HG03378 (cell line): Measurements from ENCODE around the gene FARP1.

Experiments used
- ATAC-seq: cut with Tn5 transposase; IDR thresholded peaks from one replicate; pipeline ENCODE4 v1.9.1; 2021; ENCODE audit warnings: mild to moderate bottlenecking, moderate library complexity; ENCODE audit not compliant: unreplicated experiment

FARP1 gene

DNA sequence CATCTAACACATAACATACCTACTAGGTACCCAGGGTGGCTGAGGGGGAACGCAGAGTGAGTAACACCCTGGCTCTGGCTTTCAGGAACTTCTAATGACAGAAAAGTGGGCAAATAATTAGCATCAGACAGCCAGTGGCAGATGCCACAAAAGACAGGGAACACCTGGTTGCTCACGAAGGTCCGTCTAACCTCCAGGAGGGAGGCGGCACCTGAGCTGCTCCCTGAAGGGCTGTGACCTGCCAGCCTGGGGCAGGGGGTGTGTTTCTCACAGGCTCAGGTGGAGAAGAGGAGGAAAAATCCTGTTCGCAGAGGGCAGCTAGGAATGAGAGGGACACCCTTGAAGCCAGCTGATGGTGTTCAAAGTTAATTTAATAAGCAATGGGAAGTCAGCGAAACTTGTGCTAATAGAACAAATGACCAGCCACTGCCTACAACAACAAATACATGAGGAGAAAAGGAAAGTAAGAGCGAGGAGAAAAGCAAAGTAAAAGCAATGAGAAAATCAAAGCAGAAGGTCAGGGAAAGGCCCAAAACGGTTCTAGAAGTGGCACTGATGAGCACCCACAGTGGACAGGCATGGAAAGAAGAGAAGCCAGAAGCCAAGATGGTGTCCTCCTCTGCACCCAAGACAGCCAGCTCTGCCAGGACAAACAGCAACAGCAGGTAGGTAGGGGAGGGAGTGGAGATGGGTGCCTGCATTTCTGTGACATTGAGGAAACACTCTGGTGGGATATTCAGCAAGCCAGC, 346.7 kb downstream of the FARP1 start:
- ATAC-seq = no peak

DNA sequence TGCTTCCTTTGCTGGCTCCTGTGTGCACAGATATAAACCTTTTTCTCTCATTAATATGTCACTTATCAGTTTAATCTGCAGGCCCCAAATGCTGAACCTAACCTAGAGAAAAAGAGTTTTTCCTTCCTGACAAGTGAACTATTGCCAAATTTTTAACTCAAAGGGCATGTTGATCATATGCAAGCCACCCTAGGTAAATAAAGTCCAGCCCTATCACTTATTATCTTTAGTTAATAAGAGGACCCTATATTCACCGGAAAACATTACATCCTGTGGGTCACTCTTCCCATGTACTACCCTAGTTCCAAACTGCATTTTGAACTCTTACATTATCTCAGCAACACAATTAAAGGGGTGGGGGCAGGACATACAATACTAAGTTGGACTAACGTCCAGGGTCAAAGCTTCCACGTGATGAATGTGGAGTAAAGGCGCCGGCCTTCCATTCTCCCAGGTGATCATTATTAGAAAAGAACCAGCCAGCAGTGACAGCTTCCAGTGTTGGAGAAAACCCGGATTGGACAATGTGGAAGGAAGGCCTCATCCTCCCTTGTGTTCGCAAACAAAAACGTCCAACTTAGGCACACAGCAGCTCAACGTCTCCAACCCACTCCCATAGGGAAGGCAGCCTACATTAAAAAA, 347.4 kb downstream of the FARP1 start:
- no peak for ATAC-seq

DNA sequence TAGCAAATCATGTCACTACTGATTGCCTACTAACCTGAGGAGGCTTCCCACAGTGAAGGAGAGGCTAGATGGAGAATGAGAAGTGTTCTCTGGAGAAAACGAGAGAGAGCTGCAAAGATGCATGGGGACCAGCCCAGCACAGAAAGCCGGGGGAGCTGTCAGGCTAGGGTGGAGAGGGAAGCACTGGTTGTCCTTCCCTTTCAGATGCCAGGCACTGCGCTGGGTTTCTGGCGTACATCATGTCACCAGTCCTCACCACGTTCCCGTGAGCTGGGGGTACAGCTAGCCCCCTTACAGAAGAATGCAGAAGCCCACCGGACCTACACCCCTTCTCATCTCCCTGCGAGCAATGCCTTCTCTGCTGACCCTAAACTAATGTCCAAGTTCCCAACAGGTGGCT, 348.0 kb downstream of the FARP1 start:
- ATAC-seq = no peak

DNA sequence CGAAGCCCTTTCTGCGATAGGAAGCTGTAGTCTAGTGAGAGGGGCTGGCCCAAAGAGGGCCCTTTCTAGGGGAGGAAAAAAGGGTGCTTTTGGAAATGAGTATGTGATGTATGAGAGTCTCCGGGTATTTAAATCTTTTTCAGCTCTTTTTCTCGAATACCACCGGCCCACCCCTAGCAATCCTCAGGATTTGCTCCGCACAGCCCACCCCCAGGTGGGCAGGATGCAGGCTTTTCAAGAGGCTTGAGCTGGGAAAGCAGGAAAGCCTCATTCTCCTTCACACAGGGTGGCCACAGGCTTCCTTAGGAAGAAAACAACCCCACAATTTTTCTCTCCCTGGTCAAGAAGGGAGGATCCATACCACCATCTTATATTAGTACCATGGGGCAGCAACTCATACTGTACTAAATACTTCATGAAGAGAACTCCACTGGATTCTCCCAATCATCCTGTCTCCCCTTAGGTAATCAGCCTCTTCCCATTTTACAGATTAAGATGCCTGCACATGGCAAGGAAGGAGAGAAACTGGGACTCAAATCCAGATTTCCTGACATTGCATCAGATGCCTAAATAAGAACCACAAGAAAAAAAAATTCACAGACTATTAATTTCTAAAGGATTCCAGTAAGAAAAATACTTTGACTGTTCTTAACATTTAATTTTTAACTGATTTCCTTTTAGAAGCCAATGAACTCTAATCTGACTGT, 349.6 kb downstream of the FARP1 start:
- no peak for ATAC-seq

DNA sequence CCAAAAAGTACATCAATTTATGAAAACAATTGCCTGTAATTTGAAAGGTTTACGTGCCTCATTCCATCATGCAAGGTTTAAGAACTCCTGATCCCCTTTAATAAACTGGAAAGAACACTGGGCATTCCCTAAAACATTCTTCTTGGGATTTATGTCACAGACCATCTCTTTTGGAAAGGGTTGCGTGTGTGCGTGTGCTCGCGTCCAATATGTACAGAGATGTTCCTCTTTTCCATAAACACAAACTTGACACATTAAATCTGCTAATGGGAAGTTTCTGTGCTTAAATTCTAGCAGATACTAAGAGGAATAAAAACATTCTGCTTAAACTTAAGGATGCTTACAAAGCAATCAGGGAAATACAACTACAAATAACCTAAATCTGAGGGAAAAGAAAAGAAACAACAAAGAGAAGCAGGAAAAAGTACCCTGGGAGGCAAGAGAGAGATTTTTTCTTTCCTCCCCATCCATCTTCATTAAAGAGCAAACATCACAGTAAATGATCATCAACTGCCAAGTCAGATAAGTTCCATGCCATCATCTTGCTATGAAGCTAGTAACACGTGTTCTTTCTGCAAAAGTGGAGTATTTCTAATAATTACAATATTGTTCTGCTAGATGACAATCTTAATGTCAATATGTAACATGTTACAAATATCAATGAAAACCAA, 350.3 kb downstream of the FARP1 start:
- ATAC-seq = no peak

DNA sequence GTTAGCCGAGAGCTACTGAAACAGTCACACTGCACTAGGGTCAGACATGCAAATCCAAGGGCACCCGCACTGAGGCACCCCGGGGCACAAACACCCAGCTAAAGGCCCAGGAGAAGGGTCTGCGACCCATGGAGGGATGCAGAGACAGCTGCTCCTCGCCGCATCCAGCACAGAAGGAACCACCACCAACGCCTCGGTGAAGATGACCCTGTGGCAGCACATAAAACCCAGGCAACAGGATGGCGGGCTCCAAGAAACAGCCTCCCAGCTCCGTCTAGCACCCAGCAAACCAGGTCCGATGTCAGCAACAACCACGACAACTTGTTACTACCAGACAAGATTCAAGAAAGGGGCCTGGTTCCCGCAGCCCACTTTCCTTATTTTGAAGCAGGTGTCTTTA, 351.9 kb downstream of the FARP1 start:
- no peak for ATAC-seq

DNA sequence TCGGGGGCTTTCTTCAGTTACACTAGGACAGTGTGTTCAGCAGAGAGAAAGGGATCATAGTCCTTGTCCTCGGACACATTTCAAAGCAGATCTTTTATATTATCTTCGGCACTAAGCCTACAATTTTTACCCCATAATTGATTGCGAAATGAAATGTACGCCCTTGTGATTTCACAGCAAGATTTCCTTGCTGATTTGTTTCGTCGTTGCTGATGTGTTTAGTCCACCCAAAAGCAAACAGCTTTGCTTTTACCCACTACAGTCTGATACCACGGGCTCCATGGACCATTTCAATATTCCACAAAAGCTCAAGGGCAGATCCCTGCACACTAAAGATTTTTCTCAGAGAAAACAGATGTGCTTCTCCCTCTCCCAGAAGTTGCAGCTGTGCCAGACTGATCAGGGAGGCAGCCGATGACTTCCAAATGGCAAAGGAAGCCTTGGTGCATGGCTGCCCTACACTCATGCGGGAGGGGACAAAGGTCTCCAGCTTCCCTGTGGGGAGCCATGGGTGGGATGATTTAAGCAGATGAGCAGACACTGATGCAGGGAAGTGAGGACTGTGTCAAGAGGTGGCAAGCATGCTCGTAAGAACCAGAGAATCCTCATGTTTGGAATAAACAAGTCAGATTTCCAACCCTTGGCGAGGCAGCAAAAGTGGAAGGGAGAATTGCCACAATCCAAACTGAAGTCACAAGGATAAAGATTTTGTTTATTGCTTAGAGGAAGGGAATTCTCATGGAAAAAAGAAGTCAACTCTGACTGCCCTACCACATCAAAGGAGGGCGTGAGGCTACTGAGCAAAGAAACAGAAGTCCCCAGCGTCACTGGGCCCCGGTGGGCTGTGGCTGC, 353.0 kb downstream of the FARP1 start:
- no peak for ATAC-seq

DNA sequence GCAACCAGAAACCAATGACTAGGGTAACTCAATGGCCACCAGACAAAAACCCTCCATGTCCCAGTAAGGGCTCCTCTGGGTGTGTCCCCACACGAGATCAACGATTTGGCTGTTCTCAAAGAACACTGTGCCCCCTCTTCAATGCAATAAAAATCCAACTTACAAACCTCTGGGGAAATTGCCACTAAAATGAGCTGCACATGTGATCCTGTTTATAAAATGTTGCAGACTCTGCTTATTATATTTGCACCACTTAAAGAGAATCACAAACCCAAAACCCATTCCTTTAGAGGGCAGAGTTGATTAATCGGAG, 353.5 kb downstream of the FARP1 start:
- ATAC-seq = no peak

DNA sequence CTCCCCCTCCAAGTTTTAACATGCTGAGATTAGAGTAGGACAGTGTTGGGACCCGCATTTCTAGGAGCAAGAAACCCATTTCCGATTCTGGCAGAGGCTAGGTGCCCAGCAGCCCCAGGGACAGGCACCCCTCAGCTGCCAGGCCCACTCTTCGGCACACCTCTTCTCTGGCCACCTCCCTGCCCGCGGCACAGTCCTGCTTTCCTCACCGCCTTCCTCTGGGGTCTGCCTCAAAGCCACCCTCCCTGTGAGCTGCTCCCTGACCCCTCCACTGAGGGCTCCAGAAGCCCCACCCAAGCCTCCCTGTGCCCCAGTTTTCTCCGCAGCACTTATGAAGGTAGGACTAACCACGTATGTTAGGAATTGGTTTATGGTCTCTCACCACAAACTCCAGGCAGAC, 354.1 kb downstream of the FARP1 start:
- no peak for ATAC-seq

DNA sequence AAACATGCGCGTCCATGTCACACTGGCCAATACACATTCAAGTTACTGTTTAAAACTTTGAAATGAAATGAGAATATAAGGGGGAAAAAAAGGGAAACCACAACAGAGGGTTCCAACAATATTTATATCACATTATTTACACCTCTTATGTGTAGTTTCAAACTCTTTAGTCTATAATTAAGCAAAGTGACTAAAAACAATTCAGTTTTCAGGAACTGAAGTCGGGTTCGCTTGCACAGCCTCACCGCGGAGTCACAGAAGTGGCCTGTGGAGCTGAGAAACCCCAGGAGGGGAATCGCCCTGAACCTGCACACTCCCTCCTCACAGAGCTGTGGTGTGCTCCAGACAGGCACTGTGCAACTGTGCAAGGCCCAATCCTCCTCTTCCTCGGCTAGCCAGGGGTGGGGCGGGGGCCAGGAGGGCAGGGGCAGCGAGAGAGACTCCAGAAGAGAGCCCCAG, 358.1 kb downstream of the FARP1 start:
- ATAC-seq = peak; percentile 78

DNA sequence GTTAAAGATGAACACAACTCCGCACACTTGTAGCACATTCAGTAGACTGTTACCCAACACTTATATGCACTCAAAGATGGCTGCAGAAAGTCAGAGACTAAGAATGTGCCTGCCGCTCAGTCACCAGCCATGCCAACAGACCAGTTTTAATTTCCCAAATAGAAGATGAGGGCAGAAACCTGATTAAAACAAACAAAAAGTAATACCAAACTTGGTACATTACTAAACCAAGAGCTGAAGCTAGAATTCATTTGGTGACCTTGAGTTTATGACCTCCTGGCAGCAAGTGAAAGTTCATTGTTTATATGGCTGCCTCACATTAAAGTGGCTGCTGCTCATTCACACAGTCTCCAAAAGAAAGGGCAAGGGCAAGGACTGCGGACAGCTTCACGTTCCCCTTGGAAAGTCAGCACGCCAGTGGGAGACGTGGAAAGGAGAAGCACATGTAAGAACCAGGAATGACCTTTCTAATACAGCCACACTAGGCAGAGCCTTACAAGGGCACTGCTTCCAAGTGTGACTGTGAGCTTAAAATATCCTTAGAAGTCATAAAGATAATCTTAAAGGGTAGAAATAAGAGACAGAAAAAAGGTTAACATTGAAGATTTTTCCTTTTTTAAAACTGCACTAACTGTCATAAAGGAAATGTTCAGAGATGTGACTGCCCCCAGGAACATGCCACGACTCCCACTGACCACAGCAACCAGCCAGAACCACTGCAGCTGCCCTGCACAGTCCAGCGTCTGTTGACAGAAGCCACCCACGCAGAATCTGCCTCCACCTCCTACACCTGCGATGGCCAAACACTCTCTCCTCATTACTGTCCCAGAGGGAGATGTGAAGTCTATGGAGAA, 360.5 kb downstream of the FARP1 start:
- ATAC-seq = no peak

DNA sequence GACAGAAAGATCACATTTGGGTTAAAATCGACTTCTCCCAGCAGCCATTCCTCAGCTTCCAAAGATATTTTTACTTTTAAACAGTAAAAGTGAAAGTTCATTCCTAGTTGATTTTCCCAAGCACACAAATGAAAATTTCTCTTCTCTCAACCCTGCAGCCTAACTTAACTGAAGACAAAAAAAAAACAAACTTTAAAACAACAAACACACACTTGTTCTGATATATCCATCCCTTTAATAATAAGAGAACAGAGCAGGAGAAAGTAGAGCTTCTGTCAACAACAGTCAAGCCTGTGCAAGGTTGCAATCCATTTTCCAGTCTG, 361.1 kb downstream of the FARP1 start:
- ATAC-seq = no peak

DNA sequence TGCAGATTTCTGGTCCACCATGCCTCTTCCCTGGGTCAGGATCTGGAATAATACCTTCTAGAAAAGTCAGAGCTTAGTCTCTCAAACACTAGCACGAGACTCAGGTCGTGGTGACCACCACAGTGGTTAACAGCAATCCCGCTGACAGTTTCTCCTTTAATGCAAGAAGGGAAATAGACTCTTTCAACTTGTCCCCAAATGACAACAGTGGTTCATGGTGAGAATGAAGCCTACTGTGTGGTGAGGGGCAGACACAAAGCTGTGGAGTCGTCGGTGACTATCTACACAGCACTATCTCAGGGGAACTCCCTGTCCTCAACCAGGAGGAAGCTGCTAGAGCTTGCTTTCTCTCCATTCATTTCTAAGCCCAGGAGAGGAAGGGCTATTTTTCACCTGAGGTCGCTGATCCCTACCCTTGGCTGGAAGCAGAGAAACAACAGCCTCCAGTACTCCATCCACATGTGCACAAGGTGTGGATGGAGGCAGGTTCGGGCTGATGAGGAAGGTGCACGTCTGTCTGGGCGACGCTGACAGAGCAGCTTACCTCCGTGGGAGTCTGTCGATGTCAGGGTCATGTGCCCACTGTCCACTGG, 361.6 kb downstream of the FARP1 start:
- peak; percentile 31 for ATAC-seq
